HEK293T (cell line): Measurements from ENCODE around the gene MAP1A.
"Not testable (repeated sequence)": the region's sequence is repeated elsewhere in the genome, so short reads cannot be mapped to it uniquely, and the experiment has no call there.

ENCODE experiments used
- CTCF ChIA-PET: fragments of 350-600 bp; formaldehyde crosslinking; extraction: SDS; loops from one replicate; lab custom pipeline; 2021; ENCODE audit warnings: antibody characterized with exemption, inconsistent platforms; lab: Yijun Ruan, JAX
- POLR2A ChIA-PET: fragments of 350-600 bp; formaldehyde crosslinking; extraction: SDS; loops from one replicate; lab custom pipeline; 2020; ENCODE audit warnings: antibody characterized with exemption, inconsistent platforms; lab: Yijun Ruan, JAX
- DNase-seq: peaks from one replicate; pipeline ENCODE4 v3.0.0; 2012; ENCODE audit warnings: mixed read lengths; ENCODE audit errors: extremely low spot score
- ARNT ChIP-seq: fragments of 450-650 bp; IDR thresholded peaks from 2 replicates; pipeline ENCODE4 v1.6.1; 2017; ENCODE audit warnings: mild to moderate bottlenecking
- BHLHE40 ChIP-seq: fragments of 450-650 bp; IDR thresholded peaks from 2 replicates; pipeline ENCODE4 v1.6.1; 2016; ENCODE audit warnings: mild to moderate bottlenecking, moderate library complexity, borderline replicate concordance
- CTBP1 ChIP-seq: fragments of 450-650 bp; IDR thresholded peaks from 2 replicates; pipeline ENCODE4 v1.6.1; 2016; ENCODE audit warnings: borderline replicate concordance
- ELF4 ChIP-seq: fragments of 450-650 bp; IDR thresholded peaks from 2 replicates; pipeline ENCODE4 v1.6.1; 2017; ENCODE audit warnings: antibody characterized with exemption
- FOXA1 ChIP-seq: fragments of 450-650 bp; IDR thresholded peaks from 2 replicates; pipeline ENCODE4 v1.6.1; 2016; ENCODE audit warnings: mild to moderate bottlenecking
- FOXK2 ChIP-seq: fragments of 450-650 bp; IDR thresholded peaks from 2 replicates; pipeline ENCODE4 v1.6.1; 2016; ENCODE audit warnings: mild to moderate bottlenecking
- FOXM1 ChIP-seq: fragments of 450-650 bp; IDR thresholded peaks from 2 replicates; pipeline ENCODE4 v1.6.1; 2017; ENCODE audit warnings: mild to moderate bottlenecking, borderline replicate concordance
- HDGF ChIP-seq: fragments of 450-650 bp; IDR thresholded peaks from 2 replicates; pipeline ENCODE4 v1.6.1; 2017; ENCODE audit warnings: antibody characterized with exemption, borderline replicate concordance
- L3MBTL2 ChIP-seq: fragments of 450-650 bp; conservative IDR thresholded peaks from 2 replicates; pipeline ENCODE4 v1.6.1; 2016; ENCODE audit warnings: mild to moderate bottlenecking
- LEF1 ChIP-seq: fragments of 450-650 bp; IDR thresholded peaks from 2 replicates; pipeline ENCODE4 v1.6.1; 2017; ENCODE audit warnings: mild to moderate bottlenecking, borderline replicate concordance
- NFRKB ChIP-seq: fragments of 450-650 bp; IDR thresholded peaks from 2 replicates; pipeline ENCODE4 v1.6.1; 2016; ENCODE audit warnings: mild to moderate bottlenecking, moderate library complexity
- SP1 ChIP-seq: fragments of 450-650 bp; IDR thresholded peaks from 2 replicates; pipeline ENCODE4 v1.6.1; 2017
- SUZ12 ChIP-seq: fragments of 450-650 bp; IDR thresholded peaks from 2 replicates; pipeline ENCODE4 v1.6.1; 2016; ENCODE audit warnings: mild to moderate bottlenecking
- TARDBP ChIP-seq: fragments of 450-650 bp; IDR thresholded peaks from 2 replicates; pipeline ENCODE4 v1.6.1; 2016
- ZNF384 ChIP-seq: fragments of 450-650 bp; IDR thresholded peaks from 2 replicates; pipeline ENCODE4 v1.6.1; 2016
- TF ChIP-seq, protein P1 (sequence below): fragments of 450-650 bp; IDR thresholded peaks from 2 replicates; pipeline ENCODE4 v1.6.1; 2016

Gene MAP1A

DNA sequence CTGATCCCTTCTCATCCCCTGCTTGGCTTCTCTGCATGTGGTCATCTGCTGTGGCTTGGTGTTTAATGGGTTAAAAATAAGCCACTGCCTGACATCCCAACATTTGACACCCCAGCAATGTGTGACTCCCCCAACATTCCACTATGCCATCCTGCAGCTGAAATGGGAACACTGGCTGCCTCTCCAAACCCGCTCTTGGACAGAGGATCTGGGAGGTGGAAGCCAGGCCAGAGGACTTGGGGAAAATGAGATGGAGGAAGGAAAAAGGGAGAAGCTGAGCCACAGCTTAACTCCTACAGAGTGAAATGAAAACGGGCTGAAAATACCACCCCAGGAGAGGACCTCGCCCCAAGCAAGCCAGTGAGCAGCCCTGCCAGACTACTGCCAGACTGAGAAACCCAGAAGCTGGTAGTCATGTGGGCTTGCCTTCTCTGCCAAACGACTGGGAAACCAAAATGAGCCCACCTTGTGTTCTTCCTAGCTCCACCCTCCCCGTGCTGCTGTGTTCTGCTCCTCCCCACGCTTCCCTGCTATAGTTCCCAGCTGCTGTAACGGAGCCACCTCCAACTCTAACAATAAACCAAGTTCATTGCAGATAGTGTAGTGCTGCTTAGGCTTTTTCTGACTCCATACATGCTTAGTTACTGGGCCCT is 13.7 kb downstream of the MAP1A start:
- CTCF ChIA-PET, result interaction anchor here (1.2 kb wide), 1 partner anchor 11 kb away, joined by 3 read pairs; no protein-coding TSS in a partner anchor
- TF ChIP-seq ARNT, result no peak
- no peak for TF ChIP-seq L3MBTL2
- no peak for TF ChIP-seq BHLHE40
- no peak for TF ChIP-seq LEF1
- no peak for TF ChIP-seq TARDBP
- TF ChIP-seq FOXK2, result no peak
- TF ChIP-seq SUZ12, result no peak
- no peak for TF ChIP-seq CTBP1
- TF ChIP-seq NFRKB, result no peak
- no peak for TF ChIP-seq ZNF384
- TF ChIP-seq, protein P1, sequence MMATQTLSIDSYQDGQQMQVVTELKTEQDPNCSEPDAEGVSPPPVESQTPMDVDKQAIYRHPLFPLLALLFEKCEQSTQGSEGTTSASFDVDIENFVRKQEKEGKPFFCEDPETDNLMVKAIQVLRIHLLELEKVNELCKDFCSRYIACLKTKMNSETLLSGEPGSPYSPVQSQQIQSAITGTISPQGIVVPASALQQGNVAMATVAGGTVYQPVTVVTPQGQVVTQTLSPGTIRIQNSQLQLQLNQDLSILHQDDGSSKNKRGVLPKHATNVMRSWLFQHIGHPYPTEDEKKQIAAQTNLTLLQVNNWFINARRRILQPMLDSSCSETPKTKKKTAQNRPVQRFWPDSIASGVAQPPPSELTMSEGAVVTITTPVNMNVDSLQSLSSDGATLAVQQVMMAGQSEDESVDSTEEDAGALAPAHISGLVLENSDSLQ, result no peak
- TF ChIP-seq SP1, result no peak
- no peak for TF ChIP-seq FOXM1

DNA sequence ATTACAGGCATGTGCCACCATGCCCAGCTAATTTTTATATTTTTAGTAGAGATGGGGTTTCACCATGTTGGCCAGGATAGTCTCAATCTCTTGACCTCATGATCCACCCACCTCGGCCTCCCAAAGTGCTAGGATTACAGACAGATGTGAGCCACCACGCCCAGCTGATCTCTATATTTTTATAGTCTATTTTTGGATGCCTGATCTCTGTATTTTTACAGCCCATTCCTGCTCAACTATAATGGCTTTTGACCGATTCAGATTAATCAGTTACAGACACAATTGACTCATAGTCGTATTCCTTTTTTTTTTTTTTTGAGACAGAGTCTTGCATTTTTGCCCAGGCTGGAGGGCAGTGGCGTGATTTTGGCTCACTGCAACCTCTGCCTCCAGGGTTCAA is 15.4 kb downstream of the MAP1A start:
- CTCF ChIA-PET, POLR2A ChIA-PET, DNase-seq: not testable (repeated sequence)

More for the DNA sequence above, 13.7 kb downstream of the MAP1A start:
- no peak for DNase-seq
- POLR2A ChIA-PET, result interaction anchor here (0.6 kb wide), 1 partner anchor 38 kb away, joined by 3 read pairs; the partner anchor contains the start of gene TP53BP1

DNA sequence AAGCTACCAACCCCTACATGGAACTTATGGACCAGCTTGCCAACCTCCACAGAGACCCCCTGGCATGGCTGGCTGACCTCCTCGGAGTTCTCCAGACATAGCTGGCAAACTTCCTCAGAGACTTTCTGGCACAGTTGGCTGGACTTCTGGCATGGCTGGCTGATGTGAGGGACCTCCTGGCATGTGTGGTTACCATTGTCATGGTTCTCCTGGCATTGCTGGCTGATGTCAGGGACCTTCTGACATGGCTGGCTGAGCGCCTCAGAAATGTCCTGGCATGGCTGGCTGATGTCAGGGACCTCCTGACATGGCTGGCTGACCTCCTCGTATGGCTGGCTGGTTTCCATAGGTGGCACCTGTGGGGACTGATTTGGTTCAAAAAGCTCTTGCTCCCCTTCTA is 17.5 kb downstream of the MAP1A start:
- TF ChIP-seq HDGF (no peak), FOXK2 (no peak), NFRKB (no peak), TARDBP (no peak)
- TF ChIP-seq, protein P1, result no peak
- CTCF ChIA-PET, result no interaction called here
- DNase-seq, result no peak
- POLR2A ChIA-PET, result interaction anchor here (0.7 kb wide), 1 partner anchor 25 kb away, joined by 3 read pairs; no protein-coding TSS in a partner anchor

DNA sequence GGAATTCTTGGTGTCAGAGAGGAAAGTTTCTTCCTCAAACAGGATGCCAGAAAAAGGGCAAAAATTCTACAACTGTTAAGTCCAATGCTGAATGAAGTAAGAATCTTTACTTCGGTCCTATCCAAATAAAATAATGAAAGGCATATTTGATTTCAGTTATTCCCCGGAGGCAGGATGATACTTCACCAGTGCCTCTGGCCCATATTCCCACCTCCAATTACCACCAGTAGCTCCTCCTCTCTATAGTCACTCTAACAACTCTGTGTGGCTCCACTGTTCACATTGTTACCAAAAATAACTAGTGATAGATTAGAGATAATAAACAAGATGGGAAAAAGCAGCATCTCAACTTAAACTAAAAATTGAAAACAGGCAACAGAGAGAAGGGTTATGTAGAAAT is 20.7 kb downstream of the MAP1A start:
- ChIA-PET CTCF (no interaction called here), POLR2A (no interaction called here)
- TF ChIP-seq CTBP1 (no peak), HDGF (no peak), ARNT (no peak), NFRKB (no peak), SUZ12 (no peak), L3MBTL2 (no peak), FOXK2 (no peak), FOXA1 (no peak), LEF1 (no peak), ELF4 (no peak), SP1 (no peak), BHLHE40 (no peak), FOXM1 (no peak), TARDBP (no peak), ZNF384 (no peak)
- no peak for DNase-seq

- no peak for DNase-seq
- ChIA-PET POLR2A (no interaction called here), CTCF (interaction anchor here (0.9 kb wide), 1 partner anchor 31 kb away, joined by 5 read pairs; no protein-coding TSS in a partner anchor)
- TF ChIP-seq FOXK2 (no peak), ZNF384 (no peak), LEF1 (no peak), FOXM1 (no peak), ARNT (no peak), NFRKB (no peak), BHLHE40 (no peak), L3MBTL2 (no peak), SP1 (no peak), HDGF (no peak)
Measured at GRCh38 chr15:43541785-43542184, 24.4 kb downstream of the MAP1A start.

DNA sequence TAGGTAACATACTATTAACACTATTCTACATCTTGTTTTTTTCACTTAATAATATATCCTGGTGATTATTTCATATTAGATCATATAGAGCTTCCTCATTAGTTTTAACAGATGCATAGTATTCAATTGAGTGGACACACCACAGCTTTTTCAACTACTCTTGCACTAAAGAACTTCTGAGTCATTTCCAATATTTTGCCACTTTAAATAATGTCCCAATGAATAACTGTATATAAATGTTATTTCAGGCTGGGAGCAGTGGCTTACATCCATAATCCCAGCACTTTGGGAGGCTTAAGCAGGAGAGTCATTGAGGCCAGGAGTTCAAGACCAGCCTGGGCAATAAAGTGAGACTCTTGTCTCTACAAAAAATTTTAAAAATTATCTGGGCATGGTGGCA is 26.9 kb downstream of the MAP1A start:
- CTCF ChIA-PET, result no interaction called here
- no peak for DNase-seq
- POLR2A ChIA-PET, result no interaction called here
- TF ChIP-seq LEF1 (no peak), FOXM1 (no peak), SUZ12 (no peak), BHLHE40 (no peak), ELF4 (no peak), FOXA1 (no peak), HDGF (no peak), FOXK2 (no peak)
- TF ChIP-seq, protein P1, result no peak

DNA sequence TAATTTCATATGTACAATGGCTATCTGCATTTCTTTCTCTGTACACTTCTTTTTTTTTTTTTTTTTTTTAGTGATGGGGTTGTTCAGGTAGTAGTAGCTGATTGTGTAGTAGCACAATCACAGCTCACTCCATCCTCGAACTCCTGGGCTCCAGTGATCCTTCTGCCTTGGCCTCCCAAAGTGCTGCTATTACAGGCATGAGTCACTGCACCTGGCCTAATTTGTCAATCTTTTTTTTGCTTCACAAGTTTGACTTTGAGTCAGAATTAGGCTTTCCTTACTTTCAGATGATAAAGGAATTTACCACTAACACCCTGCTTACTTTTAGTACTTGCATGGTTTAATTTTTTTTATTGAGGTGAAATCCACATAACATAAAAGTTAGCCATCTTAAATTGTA is 28.0 kb downstream of the MAP1A start:
- TF ChIP-seq FOXM1 (no peak), CTBP1 (no peak), ZNF384 (no peak), BHLHE40 (no peak), FOXA1 (no peak), LEF1 (no peak), FOXK2 (no peak), NFRKB (no peak), ARNT (no peak), ELF4 (no peak), SP1 (no peak)
- TF ChIP-seq, protein P1, result no peak
- ChIA-PET POLR2A (no interaction called here), CTCF (no interaction called here)
- DNase-seq, result no peak
